ENCODE results near the gene AKT1S1. TPM values are rescaled to one million over a fixed set of nuclear protein-coding genes. Genes with fewer than 3 reads are reported as not detected.
A peak's percentile ranks its signal among the peaks of the same experiment; 100 is the strongest.

The AKT1S1 gene
- total RNA-seq, 2 experiments from 2014 or later = 17.5 to 19.5 TPM

GRCh38 chr19:49895566-49896297 is 18.6 kb upstream of the AKT1S1 start:
- H3K4me1 Mint-ChIP-seq (ENCODE audit: low read depth) = peaks cover 59% of the 10 kb centered on the region
- H3K9me3 Mint-ChIP-seq = no peaks in the 10 kb centered on the region
- H3K27me3 Mint-ChIP-seq = no peaks in the 10 kb centered on the region
- intact Hi-C loops (cut with micrococcal nuclease) = loop anchor here (5.0 kb wide), 1 partner anchor 37 kb away; no protein-coding TSS in a partner anchor
- ChIA-PET POLR2A (interaction anchor here (0.8 to 8.9 kb wide), 6 partner anchors 10 to 89 kb away, joined by 3 to 59 read pairs (median 5); partner anchors contain the start of genes ATF5 and NUP62), CTCF (interaction anchor here (1.7 to 2.7 kb wide), 2 partner anchors 16 to 223 kb away, joined by 4 to 7 read pairs; no protein-coding TSS in a partner anchor)
- peak; percentile 48 for DNase-seq
- peak overlapping the region; percentile 96 for H3K27ac Mint-ChIP-seq
- no peak for TF ChIP-seq CTCF (IDR thresholded peaks at IDR 0.05)
- peak overlapping the region; percentile 75 for H3K4me3 Mint-ChIP-seq
- no peak for ATAC-seq
- H3K36me3 Mint-ChIP-seq (ENCODE audit: low read depth) = no peaks in the 10 kb centered on the region

GRCh38 chr19:49894879-49895565 is 17.9 kb upstream of the AKT1S1 start:
- intact Hi-C loops (cut with micrococcal nuclease) = loop anchor here (5.0 kb wide), 1 partner anchor 37 kb away; no protein-coding TSS in a partner anchor

GRCh38 chr19:49894011-49894664 is 17.0 kb upstream of the AKT1S1 start:
- CTCF ChIA-PET = interaction anchor here (1.7 kb wide), 1 partner anchor 221 kb away, joined by 4 read pairs; no protein-coding TSS in a partner anchor
- POLR2A ChIA-PET = interaction anchor here (0.6 to 8.9 kb wide), 5 partner anchors 12 to 889 kb away, joined by 3 to 48 read pairs (median 4); partner anchors contain the start of genes ATF5 and NUP62
- Mint-ChIP-seq H3K27me3 (no peaks in the 10 kb centered on the region), H3K9me3 (no peaks in the 10 kb centered on the region), H3K4me3 (peak overlapping the region; percentile 75), H3K36me3 (ENCODE audit: low read depth) (peaks cover 6% of the 10 kb centered on the region), H3K4me1 (ENCODE audit: low read depth) (peaks cover 64% of the 10 kb centered on the region), H3K27ac (peak overlapping the region; percentile 96)
- no peak for TF ChIP-seq CTCF (IDR thresholded peaks at IDR 0.05)
- no peak for ATAC-seq
- intact Hi-C loops (cut with micrococcal nuclease) = no loop called here
- no peak for DNase-seq

More at GRCh38 chr19:49894879-49895565, 17.9 kb upstream of the AKT1S1 start:
- peak overlapping the region; percentile 96 for H3K27ac Mint-ChIP-seq
- ATAC-seq (no peak), DNase-seq (peak; percentile 68)
- ChIA-PET POLR2A (interaction anchor here (0.9 to 8.9 kb wide), 7 partner anchors 12 to 88 kb away, joined by 3 to 59 read pairs (median 5); partner anchors contain the start of genes ATF5 and NUP62), CTCF (interaction anchor here (1.7 kb wide), 1 partner anchor 222 kb away, joined by 4 read pairs; no protein-coding TSS in a partner anchor)
- no peak for TF ChIP-seq CTCF (IDR thresholded peaks at IDR 0.05)
- peak overlapping the region; percentile 75 for H3K4me3 Mint-ChIP-seq
- H3K36me3 Mint-ChIP-seq (ENCODE audit: low read depth) = peaks cover 2% of the 10 kb centered on the region
- no peaks in the 10 kb centered on the region for H3K27me3 Mint-ChIP-seq
- peaks cover 58% of the 10 kb centered on the region for H3K4me1 Mint-ChIP-seq (ENCODE audit: low read depth)
- no peaks in the 10 kb centered on the region for H3K9me3 Mint-ChIP-seq

GRCh38 chr19:49892716-49893115 is 15.6 kb upstream of the AKT1S1 start:
- Mint-ChIP-seq H3K9me3 (no peaks in the 10 kb centered on the region), H3K4me1 (ENCODE audit: low read depth) (peaks cover 58% of the 10 kb centered on the region), H3K27ac (peak overlapping the region; percentile 33), H3K27me3 (no peaks in the 10 kb centered on the region), H3K4me3 (no peak overlapping the region), H3K36me3 (ENCODE audit: low read depth) (peaks cover 11% of the 10 kb centered on the region)
- no peak for TF ChIP-seq CTCF (IDR thresholded peaks at IDR 0.05)
- CTCF ChIA-PET = no interaction called here
- ATAC-seq = no peak
- POLR2A ChIA-PET = interaction anchor here (0.6 to 8.9 kb wide), 2 partner anchors 35 to 925 kb away, joined by 3 to 48 read pairs; partner anchors contain the start of genes ATF5 and NUP62
- no peak for DNase-seq
- intact Hi-C loops (cut with micrococcal nuclease) = no loop called here
